ENCODE measurements around the gene PPP3CA. TPM values are rescaled to one million over a fixed set of nuclear protein-coding genes. Genes with fewer than 3 reads are reported as not detected.

PPP3CA gene
- total and polyA plus RNA-seq, 2 of the 8 experiments (the other 6 are each of a cell fraction or from before 2014, with no cell fraction given): 7.9 to 35.0 TPM

- TF ChIP-seq CHD7 (IDR thresholded peaks at IDR 0.05; ENCODE audit: insufficient replicate concordance, low read length) (no peak), ATF3 (IDR thresholded peaks at IDR 0.05; ENCODE audit: insufficient read depth, low read depth, low read length) (no peak), SP2 (IDR thresholded peaks at IDR 0.05; ENCODE audit: low read length) (no peak), SIX5 (IDR thresholded peaks at IDR 0.05; ENCODE audit: low read depth, low read length) (no peak), CTBP2 (IDR thresholded peaks at IDR 0.05; ENCODE audit: borderline replicate concordance, insufficient read depth, insufficient read length, low read length) (no peak), CREB1 (IDR thresholded peaks at IDR 0.05) (no peak)
Measured at GRCh38 chr4:101357751-101358150, 10.4 kb upstream of the PPP3CA start (continued).

All from H1 (cell line).